Liver (tissue), 3 donors: Measurements from ENCODE around the gene MFSD11.

Experiments
- EGR1 ChIP-seq, 2 donors: IDR thresholded peaks; 2 replicates each; pipeline ENCODE4 v1.6.1; 2016 to 2018; ENCODE audit warnings: antibody characterized with exemption in 2 of 2, low read depth in 2 of 2
- GABPA ChIP-seq, 2 donors: IDR thresholded peaks in 1 of 2; conservative IDR thresholded peaks in 1 of 2; 2 replicates each; pipeline ENCODE4 v1.6.1; 2016; ENCODE audit warnings: antibody characterized with exemption in 2 of 2, mild to moderate bottlenecking in 1 of 2, moderate library complexity in 1 of 2
- JUND ChIP-seq, 2 donors: IDR thresholded peaks; 2 replicates each; pipeline ENCODE4 v1.6.1; 2016; ENCODE audit warnings: antibody characterized with exemption in 2 of 2
- MAX ChIP-seq: IDR thresholded peaks from 2 replicates; pipeline ENCODE4 v1.6.1; 2016; ENCODE audit warnings: antibody characterized with exemption
- NR2F2 ChIP-seq: IDR thresholded peaks from 2 replicates; pipeline ENCODE4 v1.6.1; 2016; ENCODE audit warnings: antibody characterized with exemption
- RXRA ChIP-seq, 2 donors: IDR thresholded peaks; 2 replicates each; pipeline ENCODE4 v1.6.1; 2017 to 2018; ENCODE audit warnings: antibody characterized with exemption in 2 of 2, mild to moderate bottlenecking in 1 of 2
- TAF1 ChIP-seq: conservative IDR thresholded peaks from 2 replicates; pipeline ENCODE4 v1.6.1; 2016; ENCODE audit warnings: antibody characterized with exemption, mild to moderate bottlenecking
- YY1 ChIP-seq: IDR thresholded peaks from 2 replicates; pipeline ENCODE4 v1.6.1; 2016; ENCODE audit warnings: antibody characterized with exemption, mild to moderate bottlenecking
- ZBTB33 ChIP-seq: IDR thresholded peaks from 2 replicates; pipeline ENCODE4 v1.6.1; 2016; ENCODE audit warnings: antibody characterized with exemption
- TF ChIP-seq, protein P1 (sequence below): fragments of 150-350 bp; IDR thresholded peaks from 2 replicates; pipeline ENCODE4 v1.5.1; 2017; ENCODE audit warnings: improper control_type of control experiment, low read depth, low read length; ENCODE audit not compliant: missing input control
- donor health status: healthy.
- donor health status: healthy.

DNA sequence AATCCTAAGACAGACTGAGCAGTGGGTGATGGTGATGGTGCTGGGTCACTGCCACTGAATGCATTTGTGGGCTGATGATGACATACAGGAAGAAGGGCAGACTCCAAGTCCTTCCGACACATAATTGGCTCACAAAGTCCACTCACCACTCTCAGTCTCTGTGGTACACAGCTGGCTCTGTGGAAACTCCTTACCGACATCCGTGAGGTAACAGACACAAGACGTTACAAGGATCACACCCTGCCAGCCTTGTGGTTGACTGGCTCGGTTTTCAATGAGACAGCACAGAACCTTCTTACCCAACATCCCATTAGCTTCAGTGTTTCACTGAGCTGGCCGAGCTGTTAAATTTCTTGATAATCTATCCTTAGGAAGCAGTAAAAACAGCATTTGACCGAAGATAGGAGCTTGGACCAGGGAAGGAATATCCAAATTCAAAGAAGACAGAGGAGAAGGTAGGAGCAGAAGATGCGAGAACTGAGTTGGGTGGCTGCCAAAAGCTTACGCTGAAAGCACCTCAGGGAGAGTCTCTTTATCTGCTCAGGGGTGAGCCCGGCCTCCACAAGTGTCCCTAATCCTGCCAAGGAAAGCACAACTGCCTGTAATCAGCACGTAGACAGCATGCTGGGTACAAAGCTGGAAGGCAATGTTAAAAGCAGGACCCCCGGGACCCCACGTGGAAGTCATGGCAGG lies 21.6 kb upstream of the MFSD11 start:
- no peak for TF ChIP-seq TAF1
- no peak for TF ChIP-seq JUND (IDR thresholded peaks at IDR 0.05)
- TF ChIP-seq, protein P1, sequence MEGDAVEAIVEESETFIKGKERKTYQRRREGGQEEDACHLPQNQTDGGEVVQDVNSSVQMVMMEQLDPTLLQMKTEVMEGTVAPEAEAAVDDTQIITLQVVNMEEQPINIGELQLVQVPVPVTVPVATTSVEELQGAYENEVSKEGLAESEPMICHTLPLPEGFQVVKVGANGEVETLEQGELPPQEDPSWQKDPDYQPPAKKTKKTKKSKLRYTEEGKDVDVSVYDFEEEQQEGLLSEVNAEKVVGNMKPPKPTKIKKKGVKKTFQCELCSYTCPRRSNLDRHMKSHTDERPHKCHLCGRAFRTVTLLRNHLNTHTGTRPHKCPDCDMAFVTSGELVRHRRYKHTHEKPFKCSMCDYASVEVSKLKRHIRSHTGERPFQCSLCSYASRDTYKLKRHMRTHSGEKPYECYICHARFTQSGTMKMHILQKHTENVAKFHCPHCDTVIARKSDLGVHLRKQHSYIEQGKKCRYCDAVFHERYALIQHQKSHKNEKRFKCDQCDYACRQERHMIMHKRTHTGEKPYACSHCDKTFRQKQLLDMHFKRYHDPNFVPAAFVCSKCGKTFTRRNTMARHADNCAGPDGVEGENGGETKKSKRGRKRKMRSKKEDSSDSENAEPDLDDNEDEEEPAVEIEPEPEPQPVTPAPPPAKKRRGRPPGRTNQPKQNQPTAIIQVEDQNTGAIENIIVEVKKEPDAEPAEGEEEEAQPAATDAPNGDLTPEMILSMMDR, result no peak
- TF ChIP-seq ZBTB33, result no peak
- TF ChIP-seq GABPA (IDR thresholded peaks at IDR 0.05 in 1 of 2, conservative IDR thresholded peaks at IDR 0.05 in 1 of 2), result no peak
- no peak for TF ChIP-seq YY1
- no peak for TF ChIP-seq RXRA (IDR thresholded peaks at IDR 0.05)
- TF ChIP-seq MAX, result no peak
- no peak for TF ChIP-seq EGR1 (IDR thresholded peaks at IDR 0.05; ENCODE audit: low read depth in 2 of 2)
- no peak for TF ChIP-seq NR2F2
